HepG2 (cell line): ENCODE measurements around the gene CDK5RAP2. TPM values are rescaled to one million over a fixed set of nuclear protein-coding genes. Genes with fewer than 3 reads are reported as not detected.
A peak's percentile ranks its signal among the peaks of the same experiment; 100 is the strongest.

Experiments
- BHLHE40 ChIP-seq: IDR thresholded peaks from 2 replicates; pipeline ENCODE4 v1.6.1; 2011; ENCODE audit warnings: low read length, improper control_type of control experiment
- ELF1 ChIP-seq: sonication (generic); formaldehyde crosslinking; IDR thresholded peaks from 2 replicates; pipeline ENCODE4 v1.4.0; 2020; ENCODE audit warnings: missing genetic modification reagents
- GTF2F1 ChIP-seq: fragments of 150-350 bp; IDR thresholded peaks from 2 replicates; pipeline ENCODE4 v1.6.1; 2014; ENCODE audit warnings: low read length
- HBP1 ChIP-seq: IDR thresholded peaks from 2 replicates; pipeline ENCODE4 v1.6.1; 2016; ENCODE audit warnings: low read depth, control low read depth
- MATR3 ChIP-seq: sonication (generic); formaldehyde crosslinking; IDR thresholded peaks from 2 replicates; pipeline ENCODE4 v1.4.0; 2020; ENCODE audit warnings: missing genetic modification reagents
- MXD4 ChIP-seq: IDR thresholded peaks from 2 replicates; pipeline ENCODE4 v1.6.1; 2016; ENCODE audit warnings: mild to moderate bottlenecking, missing biosample characterization, missing genetic modification reagents
- NR2F2 ChIP-seq: IDR thresholded peaks from 2 replicates; pipeline ENCODE4 v1.6.1; 2012; ENCODE audit warnings: low read depth, inconsistent platforms, borderline replicate concordance
- PRDM10 ChIP-seq: sonication (generic); formaldehyde crosslinking; IDR thresholded peaks from 2 replicates; pipeline ENCODE4 v1.4.0; 2020; ENCODE audit warnings: low read depth, missing genetic modification reagents
- RERE ChIP-seq: IDR thresholded peaks from 2 replicates; pipeline ENCODE4 v1.6.1; 2016; ENCODE audit warnings: low read depth, missing genetic modification reagents, missing compliant biosample characterization
- UBTF ChIP-seq: sonication (generic); formaldehyde crosslinking; IDR thresholded peaks from 2 replicates; pipeline ENCODE4 v1.4.0; 2020; ENCODE audit warnings: mild to moderate bottlenecking, missing genetic modification reagents
- ZFP90 ChIP-seq: sonication (generic); formaldehyde crosslinking; IDR thresholded peaks from 2 replicates; pipeline ENCODE4 v1.8.0; 2022; ENCODE audit warnings: missing genetic modification reagents, mild to moderate bottlenecking, inconsistent platforms, borderline replicate concordance
- ZNF556 ChIP-seq: sonication (generic); formaldehyde crosslinking; IDR thresholded peaks from 2 replicates; pipeline ENCODE4 v1.4.0; 2020; ENCODE audit warnings: mild to moderate bottlenecking, missing genetic modification reagents, borderline replicate concordance
- ZNF766 ChIP-seq: sonication (generic); formaldehyde crosslinking; IDR thresholded peaks from 2 replicates; pipeline ENCODE4 v1.5.0; 2020; ENCODE audit warnings: missing genetic modification reagents, borderline replicate concordance
- ZNF784 ChIP-seq: sonication (generic); formaldehyde crosslinking; IDR thresholded peaks from 2 replicates; pipeline ENCODE4 v1.5.1; 2020; ENCODE audit warnings: missing genetic modification reagents, mild to moderate bottlenecking, borderline replicate concordance
- ZNF850 ChIP-seq: sonication (generic); formaldehyde crosslinking; conservative IDR thresholded peaks from 2 replicates; pipeline ENCODE4 v1.9.0; 2021; ENCODE audit warnings: mild to moderate bottlenecking, missing genetic modification reagents
- polyA plus RNA-seq, 8 experiments: library from polyadenylated mRNA; depleted of rRNA in 3 of 8; stranded (reverse) in 7 of 8; unstranded in 1 of 8; fragments of >200 nt; fragmentation: Illumina TruSeq in 4 of 8; extraction: Trizol in 4 of 8; gene quantifications; 2 replicates each; pipeline versions ENCODE4 v1.2.1 to v1.2.3, GENCODE V29; 2011 to 2016; ENCODE audit warnings: low read depth in 4 of 8, missing spikeins in 1 of 8, mixed read lengths in 1 of 8; ENCODE audit not compliant: insufficient read depth in 1 of 8
- total RNA-seq, 5 experiments: library from RNA; depleted of rRNA; stranded (reverse); fragments of >200 nt; fragmentation: Illumina TruSeq; extraction: Trizol; gene quantifications; 2 replicates each; pipeline ENCODE4 v1.2.3, GENCODE V29; 2016; ENCODE audit warnings: low read depth in 1 of 5

Gene CDK5RAP2
- total and polyA plus RNA-seq, 2 of the 13 experiments (the other 11 are each of a cell fraction or from before 2014, with no cell fraction given) = 31.8 to 42.2 TPM

GRCh38 chr9:120538339-120538738, 41.6 kb downstream of the CDK5RAP2 start (continued):
- TF ChIP-seq RERE = no peak
- TF ChIP-seq ELF1 (CRISPR knock-in tag) = no peak
- no peak for TF ChIP-seq ZFP90 (CRISPR knock-in tag)
- TF ChIP-seq ZNF556 (CRISPR knock-in tag) = no peak
- TF ChIP-seq PRDM10 (CRISPR knock-in tag) = no peak
- no peak for TF ChIP-seq GTF2F1
- no peak for TF ChIP-seq HBP1 (CRISPR knock-in tag)
- no peak for TF ChIP-seq ZNF766 (CRISPR knock-in tag)
- TF ChIP-seq MXD4 (CRISPR knock-in tag) = no peak
- no peak for TF ChIP-seq ZNF850 (CRISPR knock-in tag)
- no peak for TF ChIP-seq UBTF (CRISPR knock-in tag)
- TF ChIP-seq NR2F2 = no peak
- peak; percentile 100 for TF ChIP-seq ZNF784 (CRISPR knock-in tag)
- TF ChIP-seq MATR3 (CRISPR knock-in tag) = no peak
- no peak for TF ChIP-seq BHLHE40
